Karpas-422 (cell line): ENCODE measurements around the gene RNF112. TPM values are rescaled to one million over a fixed set of nuclear protein-coding genes. Genes with fewer than 3 reads are reported as not detected.
"Not testable (repeated sequence)": the region's sequence is repeated elsewhere in the genome, so short reads cannot be mapped to it uniquely, and the experiment has no call there.

ENCODE experiments used
- DNase-seq: peaks from one replicate; pipeline ENCODE4 v3.0.0-alpha.2; 2015
- H2AFZ ChIP-seq: fragments of 200-600 bp; sonication (generic); 2 replicates; pipeline ENCODE4 v1.6.1; 2014; ENCODE audit warnings: antibody characterized with exemption, low read length, mixed read lengths
- H3K27ac ChIP-seq: fragments of 200-600 bp; sonication (generic); 2 replicates; pipeline ENCODE4 v1.5.1; 2014; ENCODE audit warnings: mild to moderate bottlenecking, low read length, moderate library complexity
- H3K27me3 ChIP-seq: fragments of 200-600 bp; sonication (generic); 2 replicates; pipeline ENCODE4 v1.6.1; 2014; ENCODE audit warnings: low read length, mixed read lengths
- H3K36me3 ChIP-seq: fragments of 200-600 bp; sonication (generic); 2 replicates; pipeline ENCODE4 v1.6.1; 2014; ENCODE audit warnings: low read length, mixed read lengths; ENCODE audit not compliant: insufficient read depth
- H3K4me1 ChIP-seq: fragments of 200-600 bp; sonication (generic); 2 replicates; pipeline ENCODE4 v1.6.1; 2014; ENCODE audit warnings: mild to moderate bottlenecking, low read length, mixed read lengths
- H3K4me2 ChIP-seq: fragments of 200-600 bp; sonication (generic); 2 replicates; pipeline ENCODE4 v1.6.1; 2014; ENCODE audit warnings: low read length, low read depth, mild to moderate bottlenecking; ENCODE audit not compliant: poor library complexity, severe bottlenecking
- H3K4me3 ChIP-seq: fragments of 200-600 bp; sonication (generic); 2 replicates; pipeline ENCODE4 v1.5.1; 2014; ENCODE audit warnings: mild to moderate bottlenecking, antibody characterized with exemption, low read length, mixed read lengths
- H3K79me2 ChIP-seq: fragments of 200-600 bp; sonication (generic); 2 replicates; pipeline ENCODE4 v1.6.1; 2014; ENCODE audit warnings: mild to moderate bottlenecking, low read length, mixed read lengths
- H3K9ac ChIP-seq: fragments of 200-600 bp; sonication (generic); 2 replicates; pipeline ENCODE4 v1.6.0; 2014; ENCODE audit warnings: low read length
- H3K9me2 ChIP-seq: fragments of 200-600 bp; sonication (generic), shearing (Covaris generic); replicated peaks from 2 replicates; pipeline ENCODE4 v1.6.0; 2014; ENCODE audit warnings: mild to moderate bottlenecking, low read length, moderate library complexity; ENCODE audit not compliant: insufficient read depth
- H3K9me3 ChIP-seq: fragments of 300-700, 200-600 bp; sonication (generic); 2 replicates; pipeline ENCODE4 v1.6.1; 2014; ENCODE audit warnings: low read length, mixed read lengths
- H4K20me1 ChIP-seq: fragments of 200-600 bp; sonication (generic); 2 replicates; pipeline ENCODE4 v1.6.1; 2014; ENCODE audit warnings: mild to moderate bottlenecking, antibody characterized with exemption, low read length, low read depth; ENCODE audit not compliant: insufficient read depth
- total RNA-seq: library from RNA; depleted of rRNA; stranded (reverse); fragments of >200 nt; shearing (Covaris generic); gene quantifications from 2 replicates; pipeline ENCODE4 v1.2.3, GENCODE V29; 2014; ENCODE audit warnings: low replicate concordance

The RNF112 gene
- total RNA-seq, 1 experiment from 2014 or later: not detected

- no peaks in the 10 kb centered on the region for H3K9me3 ChIP-seq
- H2AFZ ChIP-seq: no peak overlapping the region
- H3K4me1 ChIP-seq: peaks cover 77% of the 10 kb centered on the region
- no peak overlapping the region for H3K4me3 ChIP-seq
- no peaks in the 10 kb centered on the region for H4K20me1 ChIP-seq
- H3K36me3 ChIP-seq: no peaks in the 10 kb centered on the region
- H3K27ac ChIP-seq: peak overlapping the region; percentile 99
- no peaks in the 10 kb centered on the region for H3K27me3 ChIP-seq
- H3K9ac ChIP-seq: peak overlapping the region; percentile 81; the same call in 1 of the 2 replicates
- peak; percentile 37 for DNase-seq
- H3K79me2 ChIP-seq: no peaks in the 10 kb centered on the region
- no peaks in the 10 kb centered on the region for H3K9me2 ChIP-seq
- H3K4me2 ChIP-seq: peak overlapping the region; percentile 68
These were observed 45.2 kb downstream of the RNF112 start for GRCh38 chr17:19456016-19456927.

GRCh38 chr17:19457046-19457445, 46.0 kb downstream of the RNF112 start:
- no peaks in the 10 kb centered on the region for H3K9me2 ChIP-seq
- H4K20me1 ChIP-seq: no peaks in the 10 kb centered on the region
- peaks cover 84% of the 10 kb centered on the region for H3K4me1 ChIP-seq
- DNase-seq: peak; percentile 39
- no peaks in the 10 kb centered on the region for H3K9me3 ChIP-seq
- H3K79me2 ChIP-seq: no peaks in the 10 kb centered on the region
- H3K4me2 ChIP-seq: peak overlapping the region; percentile 68
- H3K9ac ChIP-seq: peak overlapping the region; percentile 81
- no peak overlapping the region for H2AFZ ChIP-seq
- H3K36me3 ChIP-seq: no peaks in the 10 kb centered on the region
- H3K27ac ChIP-seq: peak overlapping the region; percentile 99
- H3K4me3 ChIP-seq: no peak overlapping the region
- no peaks in the 10 kb centered on the region for H3K27me3 ChIP-seq

- peak; percentile 78 for DNase-seq
- Histone ChIP-seq H3K9me3 (no peaks in the 10 kb centered on the region), H3K4me1 (peaks cover 91% of the 10 kb centered on the region), H3K9me2 (no peaks in the 10 kb centered on the region), H3K79me2 (no peaks in the 10 kb centered on the region), H4K20me1 (no peaks in the 10 kb centered on the region), H3K4me3 (peak overlapping the region; percentile 39), H3K36me3 (no peaks in the 10 kb centered on the region), H3K4me2 (peak overlapping the region; percentile 68), H3K27ac (peak overlapping the region; percentile 99), H2AFZ (no peak overlapping the region), H3K27me3 (no peaks in the 10 kb centered on the region), H3K9ac (peak overlapping the region; percentile 81)
These were observed 46.8 kb downstream of the RNF112 start for GRCh38 chr17:19457830-19458271.

GRCh38 chr17:19458481-19458880, 47.4 kb downstream of the RNF112 start:
- H3K27me3 ChIP-seq, H3K9me3 ChIP-seq, H3K79me2 ChIP-seq, H4K20me1 ChIP-seq, H3K36me3 ChIP-seq, H3K9me2 ChIP-seq, H2AFZ ChIP-seq: not testable (repeated sequence)
- peak overlapping the region; percentile 68 for H3K4me2 ChIP-seq
- peak overlapping the region; percentile 39 for H3K4me3 ChIP-seq
- peaks cover 98% of the 10 kb centered on the region for H3K4me1 ChIP-seq
- peak; percentile 86 for DNase-seq
- H3K27ac ChIP-seq: peak overlapping the region; percentile 99
- H3K9ac ChIP-seq: peak overlapping the region; percentile 81

GRCh38 chr17:19459018-19459655, 48.1 kb downstream of the RNF112 start:
- not testable (repeated sequence) for H3K9me3 ChIP-seq, H3K79me2 ChIP-seq, H3K9me2 ChIP-seq, H2AFZ ChIP-seq, H4K20me1 ChIP-seq, H3K27me3 ChIP-seq, H3K36me3 ChIP-seq
- Histone ChIP-seq H3K4me2 (peak overlapping the region; percentile 68), H3K4me3 (peak overlapping the region; percentile 27), H3K27ac (peak overlapping the region; percentile 99), H3K4me1 (peaks cover 98% of the 10 kb centered on the region), H3K9ac (peak overlapping the region; percentile 66)
- DNase-seq: peak; percentile 85

- Histone ChIP-seq H3K79me2 (no peaks in the 10 kb centered on the region), H3K36me3 (no peaks in the 10 kb centered on the region), H3K9me3 (no peaks in the 10 kb centered on the region), H4K20me1 (no peaks in the 10 kb centered on the region), H2AFZ (no peak overlapping the region), H3K4me1 (peaks cover 99% of the 10 kb centered on the region), H3K27ac (peak overlapping the region; percentile 99), H3K9ac (peak overlapping the region; percentile 66), H3K9me2 (no peaks in the 10 kb centered on the region), H3K4me3 (peak overlapping the region; percentile 33; the same call in 1 of the 2 replicates), H3K27me3 (no peaks in the 10 kb centered on the region), H3K4me2 (peak overlapping the region; percentile 68)
- peak; percentile 72 for DNase-seq
These were observed 49.7 kb downstream of the RNF112 start for GRCh38 chr17:19460700-19461099.

- Histone ChIP-seq H3K9me3 (no peaks in the 10 kb centered on the region), H4K20me1 (no peaks in the 10 kb centered on the region), H3K27me3 (no peaks in the 10 kb centered on the region), H3K27ac (peak overlapping the region; percentile 99), H3K36me3 (no peaks in the 10 kb centered on the region), H2AFZ (no peak overlapping the region), H3K9ac (peak overlapping the region; percentile 66), H3K9me2 (no peaks in the 10 kb centered on the region), H3K4me1 (peaks cover 99% of the 10 kb centered on the region), H3K4me3 (peak overlapping the region; percentile 33; the same call in 1 of the 2 replicates), H3K4me2 (peak overlapping the region; percentile 68), H3K79me2 (no peaks in the 10 kb centered on the region)
- DNase-seq: peak; percentile 96
These were observed 50.1 kb downstream of the RNF112 start for GRCh38 chr17:19461116-19461515.

DNA sequence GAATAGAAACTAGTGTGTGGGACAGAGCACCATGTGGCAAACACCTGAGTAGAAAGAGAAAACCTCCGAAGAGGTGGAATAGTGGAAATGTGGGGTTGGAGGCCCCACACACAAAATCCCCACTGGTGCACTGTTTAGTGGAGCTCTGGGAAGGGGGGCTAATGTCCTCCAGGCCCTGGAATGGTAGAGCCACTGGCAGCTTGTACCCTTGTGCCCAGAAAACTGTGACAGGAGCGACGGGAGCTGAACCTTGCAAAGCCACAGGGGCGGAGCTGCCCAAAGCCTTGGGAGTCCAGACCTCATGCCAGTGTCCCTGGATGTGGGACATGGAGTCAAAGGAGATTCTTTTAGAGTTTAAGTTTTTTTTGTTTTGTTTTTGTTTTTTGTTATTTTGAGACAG, 50.6 kb downstream of the RNF112 start:
- peaks cover 99% of the 10 kb centered on the region for H3K4me1 ChIP-seq
- H4K20me1 ChIP-seq: no peaks in the 10 kb centered on the region
- H3K9me3 ChIP-seq: no peaks in the 10 kb centered on the region
- H3K4me2 ChIP-seq: peak overlapping the region; percentile 68
- H3K9ac ChIP-seq: peak overlapping the region; percentile 61
- H3K79me2 ChIP-seq: no peaks in the 10 kb centered on the region
- no peaks in the 10 kb centered on the region for H3K36me3 ChIP-seq
- no peak overlapping the region for H2AFZ ChIP-seq
- H3K9me2 ChIP-seq: no peaks in the 10 kb centered on the region
- H3K27me3 ChIP-seq: no peaks in the 10 kb centered on the region
- DNase-seq: no peak
- H3K4me3 ChIP-seq: peak overlapping the region; percentile 1; the same call in 1 of the 2 replicates
- H3K27ac ChIP-seq: peak overlapping the region; percentile 99
